Mammary epithelial cell (primary cell): ENCODE data around the gene FOXN3.

Experiments
- EZH2 ChIP-seq: IDR thresholded peaks from 2 replicates; pipeline ENCODE4 v1.6.1; 2012; ENCODE audit warnings: low read length, inconsistent platforms, borderline replicate concordance
- TF ChIP-seq, protein P1 (sequence below), 2 donors: IDR thresholded peaks in 1 of 2; conservative IDR thresholded peaks in 1 of 2; 2 replicates each; pipeline ENCODE4 v1.5.1; 2011 to 2012; ENCODE audit warnings: inconsistent platforms in 2 of 2, low read length in 2 of 2, mild to moderate bottlenecking in 2 of 2, control low read depth in 1 of 2, low read depth in 1 of 2; ENCODE audit not compliant: insufficient read depth in 1 of 2; ENCODE audit errors: extremely low read depth in 1 of 2

DNA sequence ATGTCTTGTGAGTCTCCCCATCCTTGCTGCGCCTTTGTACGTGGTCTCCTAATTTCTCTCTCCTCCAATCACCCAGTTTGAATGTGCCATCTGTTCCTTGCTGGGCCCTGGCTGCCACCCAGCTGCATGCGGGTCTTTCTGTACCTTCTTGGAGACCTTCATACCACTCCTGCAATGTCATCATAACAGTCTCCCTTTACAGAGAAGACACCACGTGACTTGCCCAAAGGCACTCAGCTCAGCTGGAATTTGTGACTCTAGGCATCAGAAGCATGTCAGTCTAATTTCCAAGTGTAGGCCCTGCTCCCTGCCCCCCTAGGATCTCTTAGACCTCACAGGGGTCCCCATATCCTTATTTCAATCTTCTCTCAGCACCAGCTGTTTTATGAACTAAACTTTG lies 308.4 kb downstream of the FOXN3 start:
- TF ChIP-seq, protein P1, sequence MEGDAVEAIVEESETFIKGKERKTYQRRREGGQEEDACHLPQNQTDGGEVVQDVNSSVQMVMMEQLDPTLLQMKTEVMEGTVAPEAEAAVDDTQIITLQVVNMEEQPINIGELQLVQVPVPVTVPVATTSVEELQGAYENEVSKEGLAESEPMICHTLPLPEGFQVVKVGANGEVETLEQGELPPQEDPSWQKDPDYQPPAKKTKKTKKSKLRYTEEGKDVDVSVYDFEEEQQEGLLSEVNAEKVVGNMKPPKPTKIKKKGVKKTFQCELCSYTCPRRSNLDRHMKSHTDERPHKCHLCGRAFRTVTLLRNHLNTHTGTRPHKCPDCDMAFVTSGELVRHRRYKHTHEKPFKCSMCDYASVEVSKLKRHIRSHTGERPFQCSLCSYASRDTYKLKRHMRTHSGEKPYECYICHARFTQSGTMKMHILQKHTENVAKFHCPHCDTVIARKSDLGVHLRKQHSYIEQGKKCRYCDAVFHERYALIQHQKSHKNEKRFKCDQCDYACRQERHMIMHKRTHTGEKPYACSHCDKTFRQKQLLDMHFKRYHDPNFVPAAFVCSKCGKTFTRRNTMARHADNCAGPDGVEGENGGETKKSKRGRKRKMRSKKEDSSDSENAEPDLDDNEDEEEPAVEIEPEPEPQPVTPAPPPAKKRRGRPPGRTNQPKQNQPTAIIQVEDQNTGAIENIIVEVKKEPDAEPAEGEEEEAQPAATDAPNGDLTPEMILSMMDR (conservative IDR thresholded peaks at IDR 0.05 in 1 of 2, IDR thresholded peaks at IDR 0.05 in 1 of 2; ENCODE audit: extremely low read depth in 1 of 2, insufficient read depth in 1 of 2, low read depth in 1 of 2, low read length in 2 of 2), result no peak
- no peak for TF ChIP-seq EZH2
